ENCODE measurements around the gene NUDT4B. TPM values are rescaled to one million over a fixed set of nuclear protein-coding genes. Genes with fewer than 3 reads are reported as not detected.
"Not testable (repeated sequence)": the region's sequence is repeated elsewhere in the genome, so short reads cannot be mapped to it uniquely, and the experiment has no call there.

NUDT4B gene
- total RNA-seq, 1 experiment from 2014 or later: not detected

DNA sequence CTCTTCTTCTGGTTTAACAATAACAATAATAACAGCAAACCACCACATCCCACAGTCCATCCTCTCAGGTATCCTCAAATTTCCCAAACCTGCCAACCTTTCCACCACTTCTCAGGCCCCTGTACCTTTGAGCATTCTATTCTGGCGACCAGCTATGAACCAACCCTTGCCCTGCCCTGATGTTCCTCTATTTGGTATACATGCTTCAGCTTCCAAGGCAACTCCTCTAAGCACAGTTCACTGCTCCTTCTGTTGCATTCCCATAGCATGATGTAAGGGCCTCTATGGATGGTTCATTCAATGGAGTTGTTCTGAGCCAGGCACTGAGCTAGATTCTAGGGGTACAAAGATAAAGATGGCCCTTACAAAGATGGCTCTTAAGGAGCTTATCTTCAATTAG, 46.3 kb upstream of the NUDT4B start:
- not testable (repeated sequence) for H3K4me1 ChIP-seq (ENCODE audit: insufficient read depth, low read length); H2BK5ac ChIP-seq (ENCODE audit: insufficient read length, low read length); H3K4me3 Mint-ChIP-seq; H3K14ac ChIP-seq (ENCODE audit: insufficient read depth, low read length); H3K9me3 Mint-ChIP-seq; DNase-seq; H2BK15ac ChIP-seq (ENCODE audit: low read depth, low read length); H3K4me1 Mint-ChIP-seq; H3K18ac ChIP-seq (ENCODE audit: insufficient read length, low read depth, low read length); H4K20me1 ChIP-seq (ENCODE audit: control insufficient read depth, insufficient read depth, insufficient read length); H3K79me2 ChIP-seq (ENCODE audit: insufficient read depth, low read length); H2BK120ac ChIP-seq (ENCODE audit: low read depth, low read length, poor library complexity, severe bottlenecking); H3K36me3 Mint-ChIP-seq (ENCODE audit: insufficient read depth in 1 of 3, low read depth in 3 of 3); H4K5ac ChIP-seq (ENCODE audit: insufficient read length, low read depth, low read length); H2BK12ac ChIP-seq (ENCODE audit: insufficient read length, low read depth, low read length); H3K9me3 ChIP-seq (ENCODE audit: control insufficient read depth, low read depth, low read length); H3K4me2 ChIP-seq (ENCODE audit: insufficient read depth, insufficient read length, low read length); H3K27ac Mint-ChIP-seq; H3K23ac ChIP-seq (ENCODE audit: insufficient read length, low read depth, low read length); H3K27me3 Mint-ChIP-seq (ENCODE audit: low read depth); H3K27ac ChIP-seq (ENCODE audit: insufficient read length, low read depth, low read length); H2AFZ ChIP-seq (ENCODE audit: low read length); H3K27me3 ChIP-seq (ENCODE audit: insufficient read depth, low read length); H3K79me1 ChIP-seq (ENCODE audit: insufficient read depth, low read depth, low read length, poor library complexity, severe bottlenecking); H4K91ac ChIP-seq (ENCODE audit: insufficient read length, low read depth, low read length); H3K4ac ChIP-seq (ENCODE audit: low read depth, low read length); H3K56ac ChIP-seq (ENCODE audit: insufficient read length, low read depth, low read length); H3K9ac ChIP-seq (ENCODE audit: extremely low read depth, insufficient read length, low read length); H3T11ph ChIP-seq (ENCODE audit: low read length); H2BK20ac ChIP-seq (ENCODE audit: low read depth, low read length, poor library complexity, severe bottlenecking); H3K23me2 ChIP-seq (ENCODE audit: insufficient read length, low read depth, low read length, poor library complexity, severe bottlenecking); H4K8ac ChIP-seq (replicated peaks; ENCODE audit: insufficient read length, low read depth, low read length); H2AK5ac ChIP-seq (ENCODE audit: insufficient read length, low read length)
- no CpG with 5 or more reads among the region's 1 CpG for WGBS (ENCODE audit: extremely low coverage, insufficient read length, low lambda C conversion rate)

- not testable (repeated sequence) for H2BK120ac ChIP-seq (ENCODE audit: low read depth, low read length, poor library complexity, severe bottlenecking); H3K79me1 ChIP-seq (ENCODE audit: insufficient read depth, low read depth, low read length, poor library complexity, severe bottlenecking); H3K27ac ChIP-seq (ENCODE audit: insufficient read length, low read depth, low read length); H3K23ac ChIP-seq (ENCODE audit: insufficient read length, low read depth, low read length); H2AK5ac ChIP-seq (ENCODE audit: insufficient read length, low read length); H3K27me3 Mint-ChIP-seq (ENCODE audit: low read depth); H4K91ac ChIP-seq (ENCODE audit: insufficient read length, low read depth, low read length); DNase-seq; H2BK5ac ChIP-seq (ENCODE audit: insufficient read length, low read length); H3K4me2 ChIP-seq (ENCODE audit: insufficient read depth, insufficient read length, low read length); H4K8ac ChIP-seq (replicated peaks; ENCODE audit: insufficient read length, low read depth, low read length); H3K18ac ChIP-seq (ENCODE audit: insufficient read length, low read depth, low read length); H3K36me3 Mint-ChIP-seq (ENCODE audit: insufficient read depth in 1 of 3, low read depth in 3 of 3); H3K27me3 ChIP-seq (ENCODE audit: insufficient read depth, low read length); H3K9me3 Mint-ChIP-seq; H3T11ph ChIP-seq (ENCODE audit: low read length); H3K9me3 ChIP-seq (ENCODE audit: control insufficient read depth, low read depth, low read length); H3K4me1 Mint-ChIP-seq; H3K56ac ChIP-seq (ENCODE audit: insufficient read length, low read depth, low read length); H3K79me2 ChIP-seq (ENCODE audit: insufficient read depth, low read length); H2BK20ac ChIP-seq (ENCODE audit: low read depth, low read length, poor library complexity, severe bottlenecking); H3K27ac Mint-ChIP-seq; H3K4me1 ChIP-seq (ENCODE audit: insufficient read depth, low read length); H2BK15ac ChIP-seq (ENCODE audit: low read depth, low read length); H3K4ac ChIP-seq (ENCODE audit: low read depth, low read length); H3K14ac ChIP-seq (ENCODE audit: insufficient read depth, low read length); H2BK12ac ChIP-seq (ENCODE audit: insufficient read length, low read depth, low read length); H4K20me1 ChIP-seq (ENCODE audit: control insufficient read depth, insufficient read depth, insufficient read length); H3K9ac ChIP-seq (ENCODE audit: extremely low read depth, insufficient read length, low read length); H3K4me3 Mint-ChIP-seq; H3K23me2 ChIP-seq (ENCODE audit: insufficient read length, low read depth, low read length, poor library complexity, severe bottlenecking); H2AFZ ChIP-seq (ENCODE audit: low read length); H4K5ac ChIP-seq (ENCODE audit: insufficient read length, low read depth, low read length)
- WGBS (ENCODE audit: extremely low coverage, insufficient read length, low lambda C conversion rate): no CpG with 5 or more reads among the region's 5 CpGs
Measured at GRCh38 chr1:148703973-148704591, 44.5 kb upstream of the NUDT4B start.
